ENCODE data around the gene KSR2. TPM values are rescaled to one million over a fixed set of nuclear protein-coding genes. Genes with fewer than 3 reads are reported as not detected.
A peak's percentile ranks its signal among the peaks of the same experiment; 100 is the strongest.
"Not testable (repeated sequence)": the region's sequence is repeated elsewhere in the genome, so short reads cannot be mapped to it uniquely, and the experiment has no call there.

KSR2 gene
- total RNA-seq, 1 experiment from 2014 or later: 1.3 TPM

DNA sequence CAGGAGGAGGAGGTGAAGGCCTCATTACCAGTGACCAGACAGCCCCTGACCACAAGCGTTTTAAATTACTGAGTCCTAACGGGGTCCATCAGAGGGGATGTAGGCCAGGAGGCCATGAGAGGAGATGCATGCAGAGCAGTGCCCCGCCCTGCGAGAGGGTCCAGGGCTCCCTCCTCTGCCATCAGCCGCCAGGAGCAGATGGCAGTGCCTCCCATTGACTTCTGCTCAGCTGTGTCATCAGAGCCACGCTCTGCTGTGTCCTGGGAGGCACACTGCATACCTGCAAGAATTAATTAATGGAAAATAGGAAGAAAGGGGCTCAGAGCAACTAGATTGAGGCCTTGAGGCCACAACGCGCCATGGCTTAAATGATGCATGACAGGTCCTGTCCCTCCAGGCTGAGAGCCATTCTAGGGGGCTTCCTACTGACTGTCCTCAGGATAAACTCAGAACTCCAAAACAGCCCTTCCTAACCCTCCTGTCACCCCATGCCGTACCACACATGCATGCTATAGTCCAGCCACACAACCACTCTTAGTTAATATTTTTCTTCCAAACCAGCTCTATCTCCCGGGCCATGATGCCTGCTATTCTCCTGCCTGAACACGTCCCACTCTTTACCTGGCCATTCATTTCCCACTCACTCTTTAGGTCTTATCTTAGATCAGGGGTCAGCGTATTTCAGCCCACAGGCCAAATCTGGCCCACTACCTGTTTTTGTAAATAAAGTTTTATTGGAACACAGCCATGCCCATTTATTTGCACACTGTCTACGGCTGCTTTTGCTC, 235.8 kb downstream of the KSR2 start:
- Histone ChIP-seq H3K23me2 (ENCODE audit: insufficient read length, low read depth, low read length, poor library complexity, severe bottlenecking) (no peaks in the 10 kb centered on the region), H2BK12ac (ENCODE audit: insufficient read length, low read depth, low read length) (no peak overlapping the region), H4K20me1 (ENCODE audit: control insufficient read depth, insufficient read depth, insufficient read length) (no peaks in the 10 kb centered on the region), H3K4ac (ENCODE audit: low read depth, low read length) (no peak overlapping the region), H4K5ac (ENCODE audit: insufficient read length, low read depth, low read length) (no peak overlapping the region), H2BK20ac (ENCODE audit: low read depth, low read length, poor library complexity, severe bottlenecking) (no peak overlapping the region), H4K8ac (replicated peaks; ENCODE audit: insufficient read length, low read depth, low read length) (no peak overlapping the region), H3K9me3 (ENCODE audit: control insufficient read depth, low read depth, low read length) (no peaks in the 10 kb centered on the region), H3K9ac (ENCODE audit: extremely low read depth, insufficient read length, low read length) (no peak overlapping the region), H3K27me3 (ENCODE audit: insufficient read depth, low read length) (no peaks in the 10 kb centered on the region), H2BK15ac (ENCODE audit: low read depth, low read length) (no peak overlapping the region), H2AFZ (ENCODE audit: low read length) (no peak overlapping the region), H3K79me1 (ENCODE audit: insufficient read depth, low read depth, low read length, poor library complexity, severe bottlenecking) (no peaks in the 10 kb centered on the region), H2AK5ac (ENCODE audit: insufficient read length, low read length) (no peak overlapping the region), H2BK120ac (ENCODE audit: low read depth, low read length, poor library complexity, severe bottlenecking) (no peak overlapping the region), H2BK5ac (ENCODE audit: insufficient read length, low read length) (no peak overlapping the region), H3K27ac (ENCODE audit: insufficient read length, low read depth, low read length) (no peak overlapping the region), H3K18ac (ENCODE audit: insufficient read length, low read depth, low read length) (no peak overlapping the region), H3K4me2 (ENCODE audit: insufficient read depth, insufficient read length, low read length) (no peak overlapping the region), H3K79me2 (ENCODE audit: insufficient read depth, low read length) (no peaks in the 10 kb centered on the region), H3K23ac (ENCODE audit: insufficient read length, low read depth, low read length) (no peak overlapping the region), H3K4me1 (ENCODE audit: insufficient read depth, low read length) (no peaks in the 10 kb centered on the region), H3T11ph (ENCODE audit: low read length) (no peak overlapping the region), H3K56ac (ENCODE audit: insufficient read length, low read depth, low read length) (no peak overlapping the region), H3K14ac (ENCODE audit: insufficient read depth, low read length) (no peak overlapping the region), H4K91ac (ENCODE audit: insufficient read length, low read depth, low read length) (no peak overlapping the region)
- no peaks in the 10 kb centered on the region; a peak in 1 of 7 replicates for H3K36me3 Mint-ChIP-seq (ENCODE audit: insufficient read depth in 1 of 3, low read depth in 3 of 3)
- no peak overlapping the region; a peak in 1 of 7 replicates for H3K27ac Mint-ChIP-seq
- no peaks in the 10 kb centered on the region for H3K27me3 Mint-ChIP-seq (ENCODE audit: low read depth)
- peaks cover 2% of the 10 kb centered on the region in 2 experiments; a peak in 3 of 4 replicates for H3K4me1 Mint-ChIP-seq
- H3K9me3 Mint-ChIP-seq: peaks cover 3 to 9% of the 10 kb centered on the region in 2 experiments; a peak in 2 of 5 replicates
- no peak overlapping the region for H3K4me3 Mint-ChIP-seq
- TF ChIP-seq, protein P1, sequence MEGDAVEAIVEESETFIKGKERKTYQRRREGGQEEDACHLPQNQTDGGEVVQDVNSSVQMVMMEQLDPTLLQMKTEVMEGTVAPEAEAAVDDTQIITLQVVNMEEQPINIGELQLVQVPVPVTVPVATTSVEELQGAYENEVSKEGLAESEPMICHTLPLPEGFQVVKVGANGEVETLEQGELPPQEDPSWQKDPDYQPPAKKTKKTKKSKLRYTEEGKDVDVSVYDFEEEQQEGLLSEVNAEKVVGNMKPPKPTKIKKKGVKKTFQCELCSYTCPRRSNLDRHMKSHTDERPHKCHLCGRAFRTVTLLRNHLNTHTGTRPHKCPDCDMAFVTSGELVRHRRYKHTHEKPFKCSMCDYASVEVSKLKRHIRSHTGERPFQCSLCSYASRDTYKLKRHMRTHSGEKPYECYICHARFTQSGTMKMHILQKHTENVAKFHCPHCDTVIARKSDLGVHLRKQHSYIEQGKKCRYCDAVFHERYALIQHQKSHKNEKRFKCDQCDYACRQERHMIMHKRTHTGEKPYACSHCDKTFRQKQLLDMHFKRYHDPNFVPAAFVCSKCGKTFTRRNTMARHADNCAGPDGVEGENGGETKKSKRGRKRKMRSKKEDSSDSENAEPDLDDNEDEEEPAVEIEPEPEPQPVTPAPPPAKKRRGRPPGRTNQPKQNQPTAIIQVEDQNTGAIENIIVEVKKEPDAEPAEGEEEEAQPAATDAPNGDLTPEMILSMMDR (conservative IDR thresholded peaks at IDR 0.05): no peak
- DNase-seq: peak; percentile 19
- WGBS (ENCODE audit: extremely low coverage, insufficient read length, low lambda C conversion rate): no CpG with 5 or more reads among the region's 13 CpGs

DNA sequence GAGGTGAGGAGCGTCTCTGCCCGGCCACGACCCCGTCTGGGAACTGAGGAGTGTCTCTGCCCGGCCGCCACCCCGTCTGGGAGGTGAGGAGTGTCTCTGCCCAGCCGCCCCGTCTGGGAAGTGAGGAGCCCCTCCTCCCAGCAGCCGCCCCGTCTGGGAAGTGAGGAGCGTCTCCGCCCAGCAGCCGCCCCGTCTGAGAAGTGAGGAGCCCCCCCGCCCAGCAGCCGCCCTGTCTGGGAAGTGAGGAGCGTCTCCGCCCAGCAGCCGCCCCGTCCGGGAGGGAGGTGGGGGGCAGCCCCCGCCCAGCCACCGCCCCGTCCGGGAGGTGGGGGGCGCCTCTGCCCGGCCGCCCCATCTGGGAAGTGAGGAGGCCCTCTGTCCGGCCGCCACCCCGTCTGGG, 237.7 kb downstream of the KSR2 start:
- H2BK120ac ChIP-seq (ENCODE audit: low read depth, low read length, poor library complexity, severe bottlenecking); H2AFZ ChIP-seq (ENCODE audit: low read length); H2BK5ac ChIP-seq (ENCODE audit: insufficient read length, low read length); H3K4me1 Mint-ChIP-seq; H3K27ac ChIP-seq (ENCODE audit: insufficient read length, low read depth, low read length); H3K4ac ChIP-seq (ENCODE audit: low read depth, low read length); H3K27me3 Mint-ChIP-seq (ENCODE audit: low read depth); H3K27me3 ChIP-seq (ENCODE audit: insufficient read depth, low read length); H2BK12ac ChIP-seq (ENCODE audit: insufficient read length, low read depth, low read length); H3K4me2 ChIP-seq (ENCODE audit: insufficient read depth, insufficient read length, low read length); H3K18ac ChIP-seq (ENCODE audit: insufficient read length, low read depth, low read length); H3K23me2 ChIP-seq (ENCODE audit: insufficient read length, low read depth, low read length, poor library complexity, severe bottlenecking); H3K79me1 ChIP-seq (ENCODE audit: insufficient read depth, low read depth, low read length, poor library complexity, severe bottlenecking); H3K9ac ChIP-seq (ENCODE audit: extremely low read depth, insufficient read length, low read length); H4K8ac ChIP-seq (replicated peaks; ENCODE audit: insufficient read length, low read depth, low read length); H3K36me3 Mint-ChIP-seq (ENCODE audit: insufficient read depth in 1 of 3, low read depth in 3 of 3); H4K91ac ChIP-seq (ENCODE audit: insufficient read length, low read depth, low read length); H3K23ac ChIP-seq (ENCODE audit: insufficient read length, low read depth, low read length); H3K4me1 ChIP-seq (ENCODE audit: insufficient read depth, low read length); H3K27ac Mint-ChIP-seq; H3K14ac ChIP-seq (ENCODE audit: insufficient read depth, low read length); H3T11ph ChIP-seq (ENCODE audit: low read length); H4K20me1 ChIP-seq (ENCODE audit: control insufficient read depth, insufficient read depth, insufficient read length); H3K9me3 ChIP-seq (ENCODE audit: control insufficient read depth, low read depth, low read length); H2BK20ac ChIP-seq (ENCODE audit: low read depth, low read length, poor library complexity, severe bottlenecking); H3K9me3 Mint-ChIP-seq; DNase-seq; H2AK5ac ChIP-seq (ENCODE audit: insufficient read length, low read length); H4K5ac ChIP-seq (ENCODE audit: insufficient read length, low read depth, low read length); H2BK15ac ChIP-seq (ENCODE audit: low read depth, low read length); H3K79me2 ChIP-seq (ENCODE audit: insufficient read depth, low read length); H3K56ac ChIP-seq (ENCODE audit: insufficient read length, low read depth, low read length); H3K4me3 Mint-ChIP-seq: not testable (repeated sequence)
- no CpG with 5 or more reads among the region's 32 CpGs for WGBS (ENCODE audit: extremely low coverage, insufficient read length, low lambda C conversion rate)

All from H9 (cell line).